ENCODE results near the gene NSL1. TPM values are rescaled to one million over a fixed set of nuclear protein-coding genes. Genes with fewer than 3 reads are reported as not detected.
"Not testable (repeated sequence)": the region's sequence is repeated elsewhere in the genome, so short reads cannot be mapped to it uniquely, and the experiment has no call there.

Gene NSL1
- total and polyA plus RNA-seq, 5 donors from 2014 or later, result 24.4 to 69.1 (median 67.0) TPM

GRCh38 chr1:212771341-212771740 lies 20.2 kb downstream of the NSL1 start:
- no peak overlapping the region for H3K27ac Mint-ChIP-seq
- H3K9me3 Mint-ChIP-seq, result peaks cover 0 to 44% (median 12%) of the 10 kb centered on the region in 7 donors
- no peak overlapping the region for H3K4me3 ChIP-seq (ENCODE audit: low read depth, low read length)
- no peak overlapping the region for H3K4me3 Mint-ChIP-seq
- no peaks in the 10 kb centered on the region for H3K27me3 ChIP-seq (ENCODE audit: control insufficient read depth, insufficient read depth, low read length)
- peaks cover 15% of the 10 kb centered on the region for H3K36me3 ChIP-seq (ENCODE audit: control insufficient read depth, insufficient read depth, low read length)
- peaks cover 6 to 33% (median 23%) of the 10 kb centered on the region in 4 donors for H3K4me1 Mint-ChIP-seq
- no peak overlapping the region for H3K27ac ChIP-seq (ENCODE audit: insufficient read depth, low read length, poor library complexity, severe bottlenecking)
- H3K4me1 ChIP-seq (ENCODE audit: control insufficient read depth, insufficient read depth, low read length, poor library complexity, severe bottlenecking), result no peaks in the 10 kb centered on the region
- DNase-seq (no peak), ATAC-seq (ENCODE audit: low read depth in 2 of 2) (no peak)
- no peaks in the 10 kb centered on the region for H3K27me3 Mint-ChIP-seq
- H3K36me3 Mint-ChIP-seq, result peaks cover 71% of the 10 kb centered on the region
- peaks cover 22 to 33% of the 10 kb centered on the region in 2 experiments for H3K9me3 ChIP-seq (ENCODE audit: control insufficient read depth in 2 of 2, low read length in 2 of 2)

GRCh38 chr1:212769459-212770167 lies 22.0 kb downstream of the NSL1 start:
- no peaks in the 10 kb centered on the region for H3K4me1 ChIP-seq (ENCODE audit: control insufficient read depth, insufficient read depth, low read length, poor library complexity, severe bottlenecking)
- no peak for ATAC-seq (ENCODE audit: low read depth in 2 of 2)
- peaks cover 15 to 34% (median 28%) of the 10 kb centered on the region in 4 donors for H3K4me1 Mint-ChIP-seq
- H3K9me3 Mint-ChIP-seq, result peaks cover 0 to 47% (median 12%) of the 10 kb centered on the region in 7 donors
- DNase-seq, result peak in 1 of 3 donors; percentile 20
- H3K27me3 ChIP-seq (ENCODE audit: control insufficient read depth, insufficient read depth, low read length), result no peaks in the 10 kb centered on the region
- no peak overlapping the region for H3K27ac Mint-ChIP-seq
- no peak overlapping the region for H3K4me3 ChIP-seq (ENCODE audit: low read depth, low read length)
- H3K27ac ChIP-seq (ENCODE audit: insufficient read depth, low read length, poor library complexity, severe bottlenecking), result peak overlapping the region; percentile 16
- H3K9me3 ChIP-seq (ENCODE audit: control insufficient read depth in 2 of 2, low read length in 2 of 2), result peaks cover 22 to 33% of the 10 kb centered on the region in 2 experiments
- peaks cover 72% of the 10 kb centered on the region for H3K36me3 Mint-ChIP-seq
- no peak overlapping the region for H3K4me3 Mint-ChIP-seq
- H3K36me3 ChIP-seq (ENCODE audit: control insufficient read depth, insufficient read depth, low read length), result peaks cover 17% of the 10 kb centered on the region
- no peaks in the 10 kb centered on the region for H3K27me3 Mint-ChIP-seq

- not testable (repeated sequence) for H3K4me3 ChIP-seq (ENCODE audit: low read depth, low read length); H3K27me3 Mint-ChIP-seq; H3K27me3 ChIP-seq (ENCODE audit: control insufficient read depth, insufficient read depth, low read length); H3K4me1 ChIP-seq (ENCODE audit: control insufficient read depth, insufficient read depth, low read length, poor library complexity, severe bottlenecking); ATAC-seq (ENCODE audit: low read depth in 2 of 2); H3K27ac ChIP-seq (ENCODE audit: insufficient read depth, low read length, poor library complexity, severe bottlenecking); H3K27ac Mint-ChIP-seq; DNase-seq
- peaks cover 0 to 44% (median 12%) of the 10 kb centered on the region in 7 donors for H3K9me3 Mint-ChIP-seq
- H3K9me3 ChIP-seq (ENCODE audit: control insufficient read depth in 2 of 2, low read length in 2 of 2), result peaks cover 22 to 33% of the 10 kb centered on the region in 2 experiments
- H3K36me3 Mint-ChIP-seq, result peaks cover 76% of the 10 kb centered on the region
- H3K4me1 Mint-ChIP-seq, result peaks cover 22 to 31% (median 24%) of the 10 kb centered on the region in 4 donors
- H3K4me3 Mint-ChIP-seq, result peak overlapping the region in 1 of 4 donors; percentile 22
- H3K36me3 ChIP-seq (ENCODE audit: control insufficient read depth, insufficient read depth, low read length), result peaks cover 19% of the 10 kb centered on the region
Measured at GRCh38 chr1:212766825-212767224, 24.8 kb downstream of the NSL1 start.

GRCh38 chr1:212764718-212765281 lies 26.8 kb downstream of the NSL1 start:
- DNase-seq; H3K27ac Mint-ChIP-seq; H3K4me3 ChIP-seq (ENCODE audit: low read depth, low read length); H3K27me3 Mint-ChIP-seq; H3K4me1 ChIP-seq (ENCODE audit: control insufficient read depth, insufficient read depth, low read length, poor library complexity, severe bottlenecking); H3K27me3 ChIP-seq (ENCODE audit: control insufficient read depth, insufficient read depth, low read length); ATAC-seq (ENCODE audit: low read depth in 2 of 2); H3K27ac ChIP-seq (ENCODE audit: insufficient read depth, low read length, poor library complexity, severe bottlenecking): not testable (repeated sequence)
- Mint-ChIP-seq H3K36me3 (peaks cover 66% of the 10 kb centered on the region), H3K4me1 (peaks cover 23 to 32% (median 31%) of the 10 kb centered on the region in 4 donors), H3K4me3 (peak overlapping the region in 1 of 4 donors; percentile 16), H3K9me3 (peaks cover 0 to 33% (median 12%) of the 10 kb centered on the region in 7 donors)
- H3K36me3 ChIP-seq (ENCODE audit: control insufficient read depth, insufficient read depth, low read length), result peaks cover 13% of the 10 kb centered on the region
- H3K9me3 ChIP-seq (ENCODE audit: control insufficient read depth in 2 of 2, low read length in 2 of 2), result peaks cover 15 to 16% of the 10 kb centered on the region in 2 experiments

GRCh38 chr1:212762839-212763238 lies 28.7 kb downstream of the NSL1 start:
- Histone ChIP-seq H3K9me3 (ENCODE audit: control insufficient read depth in 2 of 2, low read length in 2 of 2) (no peaks in the 10 kb centered on the region), H3K36me3 (ENCODE audit: control insufficient read depth, insufficient read depth, low read length) (peaks cover 6% of the 10 kb centered on the region), H3K4me3 (ENCODE audit: low read depth, low read length) (no peak overlapping the region), H3K27me3 (ENCODE audit: control insufficient read depth, insufficient read depth, low read length) (no peaks in the 10 kb centered on the region), H3K4me1 (ENCODE audit: control insufficient read depth, insufficient read depth, low read length, poor library complexity, severe bottlenecking) (no peaks in the 10 kb centered on the region), H3K27ac (ENCODE audit: insufficient read depth, low read length, poor library complexity, severe bottlenecking) (no peak overlapping the region)
- peaks cover 0 to 16% (median 3%) of the 10 kb centered on the region in 7 donors for H3K9me3 Mint-ChIP-seq
- peaks cover 51% of the 10 kb centered on the region for H3K36me3 Mint-ChIP-seq
- DNase-seq (no peak), ATAC-seq (ENCODE audit: low read depth in 2 of 2) (no peak)
- H3K27me3 Mint-ChIP-seq, result no peaks in the 10 kb centered on the region
- H3K4me1 Mint-ChIP-seq, result peaks cover 27 to 37% (median 32%) of the 10 kb centered on the region in 4 donors
- H3K4me3 Mint-ChIP-seq, result no peak overlapping the region
- peak overlapping the region in 1 of 3 donors; percentile 7 for H3K27ac Mint-ChIP-seq

- no peak overlapping the region for H3K27ac Mint-ChIP-seq
- H3K4me1 Mint-ChIP-seq, result peaks cover 27 to 37% (median 33%) of the 10 kb centered on the region in 4 donors
- peaks cover 50% of the 10 kb centered on the region for H3K36me3 Mint-ChIP-seq
Measured at GRCh38 chr1:212762234-212762633, 29.3 kb downstream of the NSL1 start.

GRCh38 chr1:212760126-212760823 lies 31.3 kb downstream of the NSL1 start:
- Histone ChIP-seq H3K4me3 (ENCODE audit: low read depth, low read length) (no peak overlapping the region), H3K27ac (ENCODE audit: insufficient read depth, low read length, poor library complexity, severe bottlenecking) (no peak overlapping the region), H3K27me3 (ENCODE audit: control insufficient read depth, insufficient read depth, low read length) (no peaks in the 10 kb centered on the region), H3K9me3 (ENCODE audit: control insufficient read depth in 2 of 2, low read length in 2 of 2) (no peaks in the 10 kb centered on the region), H3K4me1 (ENCODE audit: control insufficient read depth, insufficient read depth, low read length, poor library complexity, severe bottlenecking) (no peaks in the 10 kb centered on the region), H3K36me3 (ENCODE audit: control insufficient read depth, insufficient read depth, low read length) (peaks cover 4% of the 10 kb centered on the region)
- H3K9me3 Mint-ChIP-seq, result peaks cover 0 to 3% (median 0%) of the 10 kb centered on the region in 7 donors
- ATAC-seq (ENCODE audit: low read depth in 2 of 2), result peak; percentile 45 to 59
- peak in 1 of 3 donors; percentile 59 for DNase-seq
- H3K4me3 Mint-ChIP-seq, result no peak overlapping the region
- H3K36me3 Mint-ChIP-seq, result peaks cover 44% of the 10 kb centered on the region
- peak overlapping the region in 1 of 3 donors; percentile 66 for H3K27ac Mint-ChIP-seq
- H3K4me1 Mint-ChIP-seq, result peaks cover 26 to 34% (median 28%) of the 10 kb centered on the region in 4 donors
- H3K27me3 Mint-ChIP-seq, result no peaks in the 10 kb centered on the region

More at GRCh38 chr1:212762234-212762633, 29.3 kb downstream of the NSL1 start:
- Mint-ChIP-seq H3K27me3 (no peaks in the 10 kb centered on the region), H3K9me3 (peaks cover 0 to 10% (median 3%) of the 10 kb centered on the region in 7 donors), H3K4me3 (no peak overlapping the region)
- Histone ChIP-seq H3K27me3 (ENCODE audit: control insufficient read depth, insufficient read depth, low read length) (no peaks in the 10 kb centered on the region), H3K27ac (ENCODE audit: insufficient read depth, low read length, poor library complexity, severe bottlenecking) (no peak overlapping the region), H3K36me3 (ENCODE audit: control insufficient read depth, insufficient read depth, low read length) (peaks cover 6% of the 10 kb centered on the region), H3K9me3 (ENCODE audit: control insufficient read depth in 2 of 2, low read length in 2 of 2) (no peaks in the 10 kb centered on the region), H3K4me1 (ENCODE audit: control insufficient read depth, insufficient read depth, low read length, poor library complexity, severe bottlenecking) (no peaks in the 10 kb centered on the region), H3K4me3 (ENCODE audit: low read depth, low read length) (no peak overlapping the region)
- DNase-seq, result no peak
- ATAC-seq (ENCODE audit: low read depth in 2 of 2), result no peak
